ENCODE measurements around the gene OVOL2.
"Not testable (repeated sequence)": the region's sequence is repeated elsewhere in the genome, so short reads cannot be mapped to it uniquely, and the experiment has no call there.

OVOL2 gene

GRCh38 chr20:18057101-18057993 lies at the start of gene OVOL2:
OVOL2 (minus strand) TSS chr20:18057916; CDS start chr20:18057634, 282 bp downstream.
- no peak for DNase-seq

GRCh38 chr20:18103497-18103896 lies 45.8 kb upstream of the OVOL2 start:
- DNase-seq: no peak

- DNase-seq: no peak
These were observed 43.6 kb upstream of the OVOL2 start for GRCh38 chr20:18101125-18101810.

GRCh38 chr20:18100569-18100968 lies 42.9 kb upstream of the OVOL2 start:
- DNase-seq: not testable (repeated sequence)

- DNase-seq: no peak
These were observed 36.5 kb upstream of the OVOL2 start for GRCh38 chr20:18094191-18094590.

GRCh38 chr20:18093388-18093787 lies 35.7 kb upstream of the OVOL2 start:
- no peak for DNase-seq

GRCh38 chr20:18092890-18093289 lies 35.2 kb upstream of the OVOL2 start:
- DNase-seq: no peak

GRCh38 chr20:18091623-18092022 lies 33.9 kb upstream of the OVOL2 start:
- no peak for DNase-seq

- no peak for DNase-seq
These were observed 32.8 kb upstream of the OVOL2 start for GRCh38 chr20:18090477-18090876.

- no peak for DNase-seq
These were observed 32.3 kb upstream of the OVOL2 start for GRCh38 chr20:18090044-18090443.

- not testable (repeated sequence) for DNase-seq
These were observed 31.1 kb upstream of the OVOL2 start for GRCh38 chr20:18088841-18089240.

GRCh38 chr20:18088298-18088697 lies 30.6 kb upstream of the OVOL2 start:
- not testable (repeated sequence) for DNase-seq

GRCh38 chr20:18087054-18087453 lies 29.3 kb upstream of the OVOL2 start:
- no peak for DNase-seq

GRCh38 chr20:18080836-18081235 lies 23.1 kb upstream of the OVOL2 start:
- DNase-seq: not testable (repeated sequence)

GRCh38 chr20:18079756-18080353 lies 22.1 kb upstream of the OVOL2 start:
- DNase-seq: no peak

- DNase-seq: no peak
These were observed 19.4 kb upstream of the OVOL2 start for GRCh38 chr20:18077157-18077556.

- no peak for DNase-seq
These were observed 14.8 kb upstream of the OVOL2 start for GRCh38 chr20:18072532-18072931.

- DNase-seq: no peak
These were observed 9.0 kb upstream of the OVOL2 start for GRCh38 chr20:18066421-18067333.

GRCh38 chr20:18063676-18064075 lies 6.0 kb upstream of the OVOL2 start:
- no peak for DNase-seq

- DNase-seq: no peak
These were observed 1.9 kb upstream of the OVOL2 start for GRCh38 chr20:18059603-18060002.

- no peak for DNase-seq
These were observed 1.1 kb upstream of the OVOL2 start for GRCh38 chr20:18058661-18059467.

- no peak for DNase-seq
These were observed 256 bp upstream of the OVOL2 start for GRCh38 chr20:18057994-18058349.

All from stimulated activated naive CD4-positive, alpha-beta T cell (primary cell).